ENCODE data around the gene RPS16. TPM values are rescaled to one million over a fixed set of nuclear protein-coding genes. Genes with fewer than 3 reads are reported as not detected.

RPS16 gene
- total and polyA plus RNA-seq, 2 of the 13 experiments (the other 11 are each of a cell fraction or from before 2014, with no cell fraction given): 488 to 2,583 TPM

GRCh38 chr19:39412100-39412866 is 23.5 kb downstream of the RPS16 start, which contains the start of gene PLEKHG2 (continued):
- TF ChIP-seq ZNF574 (CRISPR knock-in tag; IDR thresholded peaks at IDR 0.05) (no peak), ZNF335 (CRISPR knock-in tag; IDR thresholded peaks at IDR 0.05) (0 out of 2 replicates have a peak, but pooled peaks have one; percentile 47), MTA3 (CRISPR knock-in tag; IDR thresholded peaks at IDR 0.05) (no peak), KAT7 (CRISPR knock-in tag; IDR thresholded peaks at IDR 0.05; ENCODE audit: borderline replicate concordance) (no peak), ZNF383 (CRISPR knock-in tag; IDR thresholded peaks at IDR 0.05; ENCODE audit: borderline replicate concordance) (no peak), HOXA9 (CRISPR knock-in tag; IDR thresholded peaks at IDR 0.05; ENCODE audit: borderline replicate concordance) (no peak), HMG20A (CRISPR knock-in tag; IDR thresholded peaks at IDR 0.05; ENCODE audit: borderline replicate concordance) (no peak), FOSL1 (CRISPR knock-in tag; IDR thresholded peaks at IDR 0.05; ENCODE audit: borderline replicate concordance) (no peak), MNT (IDR thresholded peaks at IDR 0.05) (peak; percentile 65), ZBTB7A (CRISPR knock-in tag; IDR thresholded peaks at IDR 0.05) (peak; percentile 80), ZNF781 (CRISPR knock-in tag; IDR thresholded peaks at IDR 0.05; ENCODE audit: borderline replicate concordance, not compliant biosample characterization) (peak; percentile 43), SP140L (CRISPR knock-in tag; IDR thresholded peaks at IDR 0.05; ENCODE audit: borderline replicate concordance) (no peak), ZSCAN21 (CRISPR knock-in tag; IDR thresholded peaks at IDR 0.05; ENCODE audit: borderline replicate concordance) (no peak; the same call in 1 of the 2 replicates), ZXDC (CRISPR knock-in tag; IDR thresholded peaks at IDR 0.05) (no peak), POLR2A (IDR thresholded peaks at IDR 0.05; ENCODE audit: insufficient read depth in 1 of 2, low read depth in 2 of 2, low read length in 2 of 2) (peak; percentile 48 to 63; a peak in 3 of 4 replicates), ZNF644 (CRISPR knock-in tag; IDR thresholded peaks at IDR 0.05; ENCODE audit: low read depth) (0 out of 2 replicates have a peak, but pooled peaks have one; percentile 20), ARID4A (CRISPR knock-in tag; IDR thresholded peaks at IDR 0.05; ENCODE audit: borderline replicate concordance) (peak; percentile 66; the same call in 1 of the 2 replicates), JARID2 (CRISPR knock-in tag; IDR thresholded peaks at IDR 0.05; ENCODE audit: insufficient replicate concordance) (peak; percentile 64)

Data from HepG2 (cell line).